Neutrophil (primary cell): ENCODE measurements around the gene KRT16.
"Not testable (repeated sequence)": the region's sequence is repeated elsewhere in the genome, so short reads cannot be mapped to it uniquely, and the experiment has no call there.

Experiments
- H3K27ac ChIP-seq: fragments of 200-600 bp; sonication (generic); 2 replicates; pipeline ENCODE4 v1.5.1; 2016; ENCODE audit warnings: mild to moderate bottlenecking, moderate library complexity
- H3K27me3 ChIP-seq: fragments of 200-600 bp; sonication (generic); 2 replicates; pipeline ENCODE4 v1.6.0; 2016; ENCODE audit warnings: mild to moderate bottlenecking
- H3K36me3 ChIP-seq: fragments of 200-600 bp; sonication (generic); 2 replicates; pipeline ENCODE4 v1.5.1; 2017
- H3K4me1 ChIP-seq, 2 experiments: fragments of 200-600 bp in 1 of 2; sonication (generic) in 1 of 2; 1 replicate in 1 of 2; 2 replicates in 1 of 2; pipeline versions ENCODE4 v1.5.1 to v1.6.1; 2013 to 2016; ENCODE audit warnings: low read depth in 1 of 2, low read length in 1 of 2, mild to moderate bottlenecking in 1 of 2, moderate library complexity in 1 of 2; ENCODE audit not compliant: control insufficient read depth in 1 of 2, insufficient read depth in 1 of 2
- H3K4me3 ChIP-seq, 2 experiments: fragments of 200-600 bp in 1 of 2; sonication (generic) in 1 of 2; 1 replicate in 1 of 2; 2 replicates in 1 of 2; pipeline ENCODE4 v1.5.1; 2013 to 2016; ENCODE audit warnings: low read depth in 1 of 2, low read length in 1 of 2, mild to moderate bottlenecking in 1 of 2, moderate library complexity in 1 of 2
- H3K9me3 ChIP-seq: fragments of 200-600 bp; sonication (generic); 2 replicates; pipeline ENCODE4 v1.5.1; 2016
- TF ChIP-seq, protein P1 (sequence below): fragments of 200-600 bp; sonication (generic); IDR thresholded peaks from 2 replicates; pipeline ENCODE4 v1.5.1; 2016; ENCODE audit warnings: antibody characterized with exemption

The KRT16 gene

DNA sequence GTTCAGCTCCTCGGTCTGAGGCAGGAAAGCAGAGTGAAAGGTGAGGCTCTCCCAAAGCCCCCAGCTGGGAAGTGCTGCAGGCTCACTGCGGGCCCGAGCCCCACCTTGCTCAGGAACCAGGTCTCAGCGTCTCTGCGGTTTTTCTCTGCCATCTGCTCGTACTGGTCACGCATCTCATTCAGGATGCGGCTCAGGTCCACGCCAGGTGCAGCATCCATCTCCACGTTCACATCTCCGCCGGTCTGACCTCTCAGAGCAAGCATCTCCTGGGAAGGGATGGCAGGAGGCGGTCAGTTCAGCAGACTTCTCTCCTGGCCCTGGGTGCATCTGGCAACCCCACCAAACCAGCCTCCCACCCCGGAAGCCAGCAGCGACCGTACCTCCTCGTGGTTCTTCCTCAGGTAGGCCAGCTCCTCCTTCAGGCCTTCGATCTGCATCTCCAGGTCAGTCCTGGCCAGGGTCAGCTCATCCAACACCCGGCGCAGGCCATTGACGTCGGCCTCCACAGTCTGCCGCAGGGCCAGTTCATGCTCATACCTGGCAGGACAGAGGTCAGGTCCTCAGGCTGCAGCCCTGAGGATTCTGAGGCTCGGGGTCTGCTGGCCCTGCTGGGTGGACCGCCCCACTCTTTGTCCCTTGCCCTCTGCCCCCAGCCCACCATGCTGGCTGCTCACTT lies 1.5 kb downstream of the KRT16 start:
- no peaks in the 10 kb centered on the region for H3K4me1 ChIP-seq
- H3K4me3 ChIP-seq: no peak overlapping the region
- H3K27me3 ChIP-seq: peaks cover 17% of the 10 kb centered on the region
- H3K36me3 ChIP-seq: no peaks in the 10 kb centered on the region
- H3K9me3 ChIP-seq: no peaks in the 10 kb centered on the region
- no peak overlapping the region for H3K27ac ChIP-seq
- TF ChIP-seq, protein P1, sequence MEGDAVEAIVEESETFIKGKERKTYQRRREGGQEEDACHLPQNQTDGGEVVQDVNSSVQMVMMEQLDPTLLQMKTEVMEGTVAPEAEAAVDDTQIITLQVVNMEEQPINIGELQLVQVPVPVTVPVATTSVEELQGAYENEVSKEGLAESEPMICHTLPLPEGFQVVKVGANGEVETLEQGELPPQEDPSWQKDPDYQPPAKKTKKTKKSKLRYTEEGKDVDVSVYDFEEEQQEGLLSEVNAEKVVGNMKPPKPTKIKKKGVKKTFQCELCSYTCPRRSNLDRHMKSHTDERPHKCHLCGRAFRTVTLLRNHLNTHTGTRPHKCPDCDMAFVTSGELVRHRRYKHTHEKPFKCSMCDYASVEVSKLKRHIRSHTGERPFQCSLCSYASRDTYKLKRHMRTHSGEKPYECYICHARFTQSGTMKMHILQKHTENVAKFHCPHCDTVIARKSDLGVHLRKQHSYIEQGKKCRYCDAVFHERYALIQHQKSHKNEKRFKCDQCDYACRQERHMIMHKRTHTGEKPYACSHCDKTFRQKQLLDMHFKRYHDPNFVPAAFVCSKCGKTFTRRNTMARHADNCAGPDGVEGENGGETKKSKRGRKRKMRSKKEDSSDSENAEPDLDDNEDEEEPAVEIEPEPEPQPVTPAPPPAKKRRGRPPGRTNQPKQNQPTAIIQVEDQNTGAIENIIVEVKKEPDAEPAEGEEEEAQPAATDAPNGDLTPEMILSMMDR: no peak

DNA sequence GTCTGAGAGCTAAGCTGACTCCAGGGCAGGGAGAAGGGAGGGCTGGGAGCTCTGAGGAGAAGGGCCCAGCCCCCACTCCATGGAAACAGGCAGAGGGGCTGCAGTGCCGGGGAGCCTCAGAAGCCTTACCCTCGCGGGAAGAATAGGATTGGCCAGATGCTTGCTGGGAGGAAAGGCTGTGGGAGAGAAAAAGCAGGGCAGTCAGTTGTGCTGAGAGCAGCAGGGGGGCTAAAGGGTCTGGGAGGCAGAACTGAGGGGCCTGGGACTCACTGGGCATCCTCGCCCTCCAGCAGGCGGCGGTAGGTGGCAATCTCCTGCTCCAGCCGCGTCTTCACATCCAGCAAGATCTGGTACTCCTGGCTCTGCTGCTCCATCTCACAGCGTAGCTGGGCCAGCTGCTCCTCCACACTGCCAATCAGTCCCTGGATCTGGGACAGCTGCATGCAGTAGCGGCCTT lies 2.5 kb downstream of the KRT16 start:
- peaks cover 17% of the 10 kb centered on the region for H3K27me3 ChIP-seq
- H3K36me3 ChIP-seq, H3K27ac ChIP-seq: not testable (repeated sequence)

DNA sequence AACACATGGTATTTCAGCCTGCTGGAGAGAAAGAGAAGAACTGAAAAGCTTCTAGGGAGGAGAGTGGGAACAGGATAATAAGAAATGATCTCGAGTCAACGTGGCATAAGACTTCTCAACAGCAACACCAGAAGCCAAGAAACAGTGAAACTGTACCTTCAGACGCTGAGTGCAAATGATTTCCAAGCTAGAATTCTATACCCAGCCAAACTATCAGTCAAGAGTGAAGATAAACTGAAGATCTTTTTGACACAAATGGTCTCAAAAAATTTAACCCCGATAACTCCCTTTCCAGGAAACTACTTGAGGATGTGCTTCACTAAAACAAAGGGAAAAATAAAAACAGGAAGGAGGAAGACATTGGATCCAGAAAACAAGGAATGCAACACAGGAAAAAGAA lies 5.6 kb downstream of the KRT16 start:
- not testable (repeated sequence) for H3K4me1 ChIP-seq, H3K27ac ChIP-seq, H3K4me3 ChIP-seq, H3K36me3 ChIP-seq, H3K9me3 ChIP-seq
- H3K27me3 ChIP-seq: peaks cover 17% of the 10 kb centered on the region

More for the DNA sequence above, 2.5 kb downstream of the KRT16 start:
- H3K4me3 ChIP-seq, H3K4me1 ChIP-seq, H3K9me3 ChIP-seq: not testable (repeated sequence)

DNA sequence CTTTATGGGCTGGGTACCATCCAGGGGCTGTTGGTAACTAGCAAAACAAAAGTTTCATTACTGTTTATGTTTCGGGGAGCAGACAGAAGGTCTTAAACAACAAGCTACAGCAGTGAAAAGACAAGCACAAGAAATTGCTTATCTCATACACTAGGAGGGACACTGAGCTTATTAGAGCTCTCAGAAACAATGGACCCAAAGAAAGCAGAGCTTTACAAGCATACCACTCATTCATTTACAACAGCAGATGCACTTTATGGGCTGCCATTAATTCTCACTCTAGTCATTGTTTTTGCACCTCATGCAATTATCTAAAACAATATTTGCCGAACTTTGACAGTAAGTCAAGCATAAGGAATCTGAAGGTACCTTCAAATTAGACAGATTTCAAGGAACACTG lies 10.0 kb downstream of the KRT16 start:
- no peaks in the 10 kb centered on the region for H3K9me3 ChIP-seq
- no peaks in the 10 kb centered on the region for H3K4me1 ChIP-seq
- no peaks in the 10 kb centered on the region for H3K36me3 ChIP-seq
- H3K27ac ChIP-seq: no peak overlapping the region
- H3K27me3 ChIP-seq: no peaks in the 10 kb centered on the region
- H3K4me3 ChIP-seq: no peak overlapping the region
- TF ChIP-seq, protein P1: no peak

DNA sequence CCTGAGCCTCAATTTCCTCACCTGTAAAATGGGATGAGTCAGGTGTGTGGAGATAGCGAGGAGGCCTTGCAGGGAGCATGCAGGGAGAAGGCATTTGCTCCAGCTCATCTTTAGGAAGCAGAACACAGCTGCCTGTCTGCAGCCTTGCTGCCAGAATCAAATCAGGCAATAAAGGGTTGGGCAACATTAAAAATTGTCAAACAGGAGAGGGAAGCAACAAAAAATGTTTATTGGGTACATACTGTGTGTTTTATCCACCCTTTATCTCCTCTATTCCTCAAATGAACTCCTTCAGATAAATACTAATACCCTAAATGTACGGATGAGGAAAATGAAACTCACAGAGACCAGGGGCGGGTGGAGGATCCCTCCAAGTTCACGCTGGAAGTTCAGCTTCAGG lies 12.2 kb downstream of the KRT16 start:
- Histone ChIP-seq H3K4me1 (no peaks in the 10 kb centered on the region), H3K27me3 (no peaks in the 10 kb centered on the region), H3K4me3 (no peak overlapping the region), H3K9me3 (no peaks in the 10 kb centered on the region), H3K36me3 (no peaks in the 10 kb centered on the region), H3K27ac (no peak overlapping the region)
- TF ChIP-seq, protein P1: no peak

DNA sequence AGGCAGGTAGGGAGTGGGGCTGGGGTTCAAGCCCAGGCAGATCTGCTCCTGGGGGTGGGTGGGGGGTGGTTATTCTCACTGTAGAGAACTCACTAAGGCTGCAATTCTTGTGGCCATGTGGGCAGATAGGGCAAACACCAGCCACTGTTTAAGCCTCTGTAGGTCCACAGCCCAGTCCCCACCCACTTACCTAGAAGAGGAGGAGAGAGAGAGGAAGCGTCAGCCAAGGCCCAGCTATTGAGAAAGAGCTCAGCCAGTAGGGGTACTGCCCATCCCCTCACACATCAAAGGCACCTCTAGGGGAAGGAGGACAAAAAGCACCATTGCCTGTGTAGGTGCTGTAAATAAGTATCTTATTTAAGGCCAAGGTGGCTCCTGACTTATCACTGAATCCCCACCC lies 12.9 kb downstream of the KRT16 start:
- no peak overlapping the region for H3K27ac ChIP-seq
- no peaks in the 10 kb centered on the region for H3K27me3 ChIP-seq
- no peaks in the 10 kb centered on the region for H3K36me3 ChIP-seq
- H3K4me3 ChIP-seq: no peak overlapping the region
- TF ChIP-seq, protein P1: no peak
- H3K4me1 ChIP-seq: no peaks in the 10 kb centered on the region
- no peaks in the 10 kb centered on the region for H3K9me3 ChIP-seq
